ENCODE results near the gene SLC15A4. TPM values are rescaled to one million over a fixed set of nuclear protein-coding genes. Genes with fewer than 3 reads are reported as not detected.
"Not testable (repeated sequence)": the region's sequence is repeated elsewhere in the genome, so short reads cannot be mapped to it uniquely, and the experiment has no call there.

Gene SLC15A4
- total RNA-seq, 2 experiments from 2014 or later, result 53.3 to 87.3 TPM

- no TSS peak for BruUV-seq (replicated peaks)
- Histone ChIP-seq H3K4me3 (ENCODE audit: low read depth, low read length, poor library complexity, severe bottlenecking) (no peak overlapping the region), H3K9me3 (ENCODE audit: low read length) (no peaks in the 10 kb centered on the region), H3K4me2 (ENCODE audit: low read length) (no peak overlapping the region), H4K20me1 (ENCODE audit: insufficient read depth, low read length) (no peaks in the 10 kb centered on the region), H3K9me2 (ENCODE audit: insufficient read depth, low read length) (no peaks in the 10 kb centered on the region), H2AFZ (ENCODE audit: low read length) (no peak overlapping the region), H3K27ac (ENCODE audit: low read depth, low read length, poor library complexity, severe bottlenecking) (no peak overlapping the region), H3K36me3 (ENCODE audit: insufficient read depth, low read length) (no peaks in the 10 kb centered on the region), H3K79me2 (ENCODE audit: insufficient read depth, low read depth, low read length) (no peaks in the 10 kb centered on the region), H3K4me1 (ENCODE audit: insufficient read depth, low read length, poor library complexity, severe bottlenecking) (no peaks in the 10 kb centered on the region)
- ChIA-PET POLR2A (no interaction called here), CTCF (ENCODE audit: unreplicated experiment) (no interaction called here)
- intact Hi-C loops (cut with micrococcal nuclease; ENCODE audit: unreplicated experiment), result no loop called here
- no peak for DNase-seq (ENCODE audit: low spot score)
- TF ChIP-seq CTCF (conservative IDR thresholded peaks at IDR 0.05; ENCODE audit: low read length), result no peak
- no peak for TF ChIP-seq EZH2phosphoT487 (IDR thresholded peaks at IDR 0.05; ENCODE audit: borderline replicate concordance, low read depth, low read length)
Measured at GRCh38 chr12:128848371-128848770, 24.6 kb upstream of the SLC15A4 start.

DNA sequence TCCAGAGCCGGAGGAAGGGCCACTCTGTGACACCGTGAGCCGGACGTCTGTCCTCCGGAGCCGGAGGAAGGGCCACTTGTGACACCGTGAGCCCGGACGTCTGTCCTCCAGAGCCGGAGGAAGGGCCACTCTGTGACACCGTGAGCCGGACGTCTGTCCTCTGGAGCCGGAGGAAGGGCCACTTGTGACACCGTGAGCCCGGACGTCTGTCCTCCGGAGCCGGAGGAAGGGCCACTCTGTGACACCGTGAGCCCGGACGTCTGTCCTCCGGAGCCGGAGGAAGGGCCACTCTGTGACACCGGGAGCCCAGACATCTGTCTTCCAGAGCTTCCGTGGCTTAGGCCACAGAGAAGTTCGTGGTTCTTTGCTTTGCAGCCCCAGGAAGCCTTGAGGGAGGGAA, 22.9 kb upstream of the SLC15A4 start:
- POLR2A ChIA-PET; BruUV-seq (replicated peaks): not testable (repeated sequence)

DNA sequence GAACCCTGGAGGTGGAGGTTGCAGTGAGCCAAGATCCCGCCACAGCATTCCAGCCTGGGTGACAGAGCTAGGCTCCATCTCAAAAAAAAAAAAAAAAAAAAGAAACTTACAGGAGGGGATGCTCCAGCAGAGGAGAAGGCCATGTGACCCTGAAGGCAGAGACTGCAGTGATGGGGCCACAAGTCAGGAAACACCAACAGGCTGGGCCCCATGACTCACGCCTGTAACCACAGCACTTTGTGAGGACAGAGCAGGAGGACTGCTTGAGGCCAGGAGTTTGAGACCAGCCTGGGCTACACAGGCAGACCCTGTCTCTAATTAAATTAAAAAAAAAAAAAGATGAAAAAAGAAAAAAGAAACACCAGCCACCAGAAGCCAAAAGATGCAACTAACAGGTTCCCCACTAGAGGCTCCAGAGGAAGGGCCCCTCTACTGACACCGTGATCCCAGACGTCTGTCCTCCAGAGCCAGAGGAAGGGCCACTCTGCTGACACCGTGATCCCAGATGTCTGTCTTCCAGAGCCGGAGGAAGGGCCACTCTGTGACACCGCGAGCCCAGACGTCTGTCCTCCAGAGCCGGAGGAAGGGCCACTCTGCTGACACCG, 20.4 kb upstream of the SLC15A4 start:
- no peak overlapping the region for H3K4me2 ChIP-seq (ENCODE audit: low read length)
- TF ChIP-seq CTCF (conservative IDR thresholded peaks at IDR 0.05; ENCODE audit: low read length) (peak; percentile 61), EZH2phosphoT487 (IDR thresholded peaks at IDR 0.05; ENCODE audit: borderline replicate concordance, low read depth, low read length) (no peak)

More for the DNA sequence above, 22.9 kb upstream of the SLC15A4 start:
- intact Hi-C loops (cut with micrococcal nuclease; ENCODE audit: unreplicated experiment); H3K36me3 ChIP-seq (ENCODE audit: insufficient read depth, low read length); CTCF ChIA-PET (ENCODE audit: unreplicated experiment); H3K4me1 ChIP-seq (ENCODE audit: insufficient read depth, low read length, poor library complexity, severe bottlenecking); H3K4me3 ChIP-seq (ENCODE audit: low read depth, low read length, poor library complexity, severe bottlenecking); H3K9me2 ChIP-seq (ENCODE audit: insufficient read depth, low read length); H4K20me1 ChIP-seq (ENCODE audit: insufficient read depth, low read length); H2AFZ ChIP-seq (ENCODE audit: low read length); H3K79me2 ChIP-seq (ENCODE audit: insufficient read depth, low read depth, low read length); H3K27ac ChIP-seq (ENCODE audit: low read depth, low read length, poor library complexity, severe bottlenecking); H3K9me3 ChIP-seq (ENCODE audit: low read length); DNase-seq (ENCODE audit: low spot score); H3K4me2 ChIP-seq (ENCODE audit: low read length): not testable (repeated sequence)

More for the DNA sequence above, 20.4 kb upstream of the SLC15A4 start:
- H2AFZ ChIP-seq (ENCODE audit: low read length), result no peak overlapping the region
- intact Hi-C loops (cut with micrococcal nuclease; ENCODE audit: unreplicated experiment), result no loop called here
- no peaks in the 10 kb centered on the region for H3K79me2 ChIP-seq (ENCODE audit: insufficient read depth, low read depth, low read length)
- no peaks in the 10 kb centered on the region for H3K36me3 ChIP-seq (ENCODE audit: insufficient read depth, low read length)
- no TSS peak for BruUV-seq (replicated peaks)
- DNase-seq (ENCODE audit: low spot score), result no peak
- H4K20me1 ChIP-seq (ENCODE audit: insufficient read depth, low read length), result no peaks in the 10 kb centered on the region
- ChIA-PET CTCF (ENCODE audit: unreplicated experiment) (no interaction called here), POLR2A (no interaction called here)
- no peak overlapping the region for H3K4me3 ChIP-seq (ENCODE audit: low read depth, low read length, poor library complexity, severe bottlenecking)
- peaks cover 30% of the 10 kb centered on the region for H3K4me1 ChIP-seq (ENCODE audit: insufficient read depth, low read length, poor library complexity, severe bottlenecking)
- H3K27ac ChIP-seq (ENCODE audit: low read depth, low read length, poor library complexity, severe bottlenecking), result no peak overlapping the region
- no peaks in the 10 kb centered on the region for H3K9me3 ChIP-seq (ENCODE audit: low read length)
- H3K9me2 ChIP-seq (ENCODE audit: insufficient read depth, low read length), result no peaks in the 10 kb centered on the region
